ENCODE data around the gene NBL1.

GRCh38 chr1:19630720-19631395 is 13.3 kb upstream of the NBL1 start:
- TF ChIP-seq CREB1 (CRISPR knock-in tag; IDR thresholded peaks at IDR 0.05; ENCODE audit: low read depth): no peak
- TF ChIP-seq, protein P1, sequence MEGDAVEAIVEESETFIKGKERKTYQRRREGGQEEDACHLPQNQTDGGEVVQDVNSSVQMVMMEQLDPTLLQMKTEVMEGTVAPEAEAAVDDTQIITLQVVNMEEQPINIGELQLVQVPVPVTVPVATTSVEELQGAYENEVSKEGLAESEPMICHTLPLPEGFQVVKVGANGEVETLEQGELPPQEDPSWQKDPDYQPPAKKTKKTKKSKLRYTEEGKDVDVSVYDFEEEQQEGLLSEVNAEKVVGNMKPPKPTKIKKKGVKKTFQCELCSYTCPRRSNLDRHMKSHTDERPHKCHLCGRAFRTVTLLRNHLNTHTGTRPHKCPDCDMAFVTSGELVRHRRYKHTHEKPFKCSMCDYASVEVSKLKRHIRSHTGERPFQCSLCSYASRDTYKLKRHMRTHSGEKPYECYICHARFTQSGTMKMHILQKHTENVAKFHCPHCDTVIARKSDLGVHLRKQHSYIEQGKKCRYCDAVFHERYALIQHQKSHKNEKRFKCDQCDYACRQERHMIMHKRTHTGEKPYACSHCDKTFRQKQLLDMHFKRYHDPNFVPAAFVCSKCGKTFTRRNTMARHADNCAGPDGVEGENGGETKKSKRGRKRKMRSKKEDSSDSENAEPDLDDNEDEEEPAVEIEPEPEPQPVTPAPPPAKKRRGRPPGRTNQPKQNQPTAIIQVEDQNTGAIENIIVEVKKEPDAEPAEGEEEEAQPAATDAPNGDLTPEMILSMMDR (conservative IDR thresholded peaks at IDR 0.05; ENCODE audit: low read depth in 2 of 2): no peak
- TF ChIP-seq NANOG (IDR thresholded peaks at IDR 0.05; ENCODE audit: borderline replicate concordance): no peak

All from GM23338 (cell line).